ACHN (cell line): ENCODE data around the gene SYT7.
"Not testable (repeated sequence)": the region's sequence is repeated elsewhere in the genome, so short reads cannot be mapped to it uniquely, and the experiment has no call there.

ENCODE experiments used
- DNase-seq: peaks from one replicate; pipeline ENCODE4 v3.0.0-alpha.2; 2015
- in situ Hi-C: cut with HindIII; loops from 2 replicates; pipeline ENCODE4 v1.10.0; 2017; ENCODE audit warnings: low sequenced_read_pairs, low pct_ligation_motif_present, low pct_unique_long_range_greater_than_20kb

SYT7 gene, protein sequence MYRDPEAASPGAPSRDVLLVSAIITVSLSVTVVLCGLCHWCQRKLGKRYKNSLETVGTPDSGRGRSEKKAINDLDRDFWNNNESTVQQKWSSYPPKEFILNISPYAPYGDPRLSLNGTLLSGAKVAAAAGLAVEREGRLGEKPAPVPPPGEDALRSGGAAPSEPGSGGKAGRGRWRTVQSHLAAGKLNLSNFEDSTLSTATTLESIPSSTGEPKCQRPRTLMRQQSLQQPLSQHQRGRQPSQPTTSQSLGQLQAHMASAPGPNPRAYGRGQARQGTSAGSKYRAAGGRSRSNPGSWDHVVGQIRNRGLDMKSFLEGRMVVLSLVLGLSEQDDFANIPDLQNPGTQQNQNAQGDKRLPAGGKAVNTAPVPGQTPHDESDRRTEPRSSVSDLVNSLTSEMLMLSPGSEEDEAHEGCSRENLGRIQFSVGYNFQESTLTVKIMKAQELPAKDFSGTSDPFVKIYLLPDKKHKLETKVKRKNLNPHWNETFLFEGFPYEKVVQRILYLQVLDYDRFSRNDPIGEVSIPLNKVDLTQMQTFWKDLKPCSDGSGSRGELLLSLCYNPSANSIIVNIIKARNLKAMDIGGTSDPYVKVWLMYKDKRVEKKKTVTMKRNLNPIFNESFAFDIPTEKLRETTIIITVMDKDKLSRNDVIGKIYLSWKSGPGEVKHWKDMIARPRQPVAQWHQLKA

GRCh38 chr11:61581030-61581928, at the start of gene SYT7:
Gene SYT7 (minus strand): TSS chr11:61581076. CDS start chr11:61580820, 256 bp downstream.
- in situ Hi-C loops = no loop called here

DNA sequence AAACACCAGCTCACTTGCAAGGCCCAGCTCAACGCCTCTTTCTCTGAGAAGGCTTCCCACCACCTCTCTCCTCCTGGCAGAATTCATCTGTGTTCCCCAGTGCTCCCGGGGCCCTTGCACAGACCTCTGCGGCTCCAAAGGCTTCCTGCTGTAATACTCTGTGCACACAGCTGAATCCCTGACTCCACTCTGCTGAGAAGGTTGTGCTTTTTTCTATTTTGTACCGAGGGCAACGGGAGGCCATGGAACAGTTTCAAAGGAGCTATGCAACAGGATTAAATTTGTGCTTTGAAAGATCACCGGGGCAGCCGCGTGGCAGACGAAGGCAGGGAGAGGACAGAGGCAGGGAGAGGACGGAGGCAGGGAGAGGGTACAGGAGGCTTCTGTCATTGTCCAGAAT, 49.2 kb upstream of the SYT7 start:
- in situ Hi-C loops = no loop called here
- no peak for DNase-seq

More at GRCh38 chr11:61581030-61581928, at the start of gene SYT7:
- DNase-seq = peak; percentile 92

GRCh38 chr11:61629082-61629833, 48.4 kb upstream of the SYT7 start:
- no peak for DNase-seq
- in situ Hi-C loops = no loop called here

GRCh38 chr11:61628662-61628970, 47.7 kb upstream of the SYT7 start:
- in situ Hi-C loops = no loop called here
- DNase-seq = no peak

DNA sequence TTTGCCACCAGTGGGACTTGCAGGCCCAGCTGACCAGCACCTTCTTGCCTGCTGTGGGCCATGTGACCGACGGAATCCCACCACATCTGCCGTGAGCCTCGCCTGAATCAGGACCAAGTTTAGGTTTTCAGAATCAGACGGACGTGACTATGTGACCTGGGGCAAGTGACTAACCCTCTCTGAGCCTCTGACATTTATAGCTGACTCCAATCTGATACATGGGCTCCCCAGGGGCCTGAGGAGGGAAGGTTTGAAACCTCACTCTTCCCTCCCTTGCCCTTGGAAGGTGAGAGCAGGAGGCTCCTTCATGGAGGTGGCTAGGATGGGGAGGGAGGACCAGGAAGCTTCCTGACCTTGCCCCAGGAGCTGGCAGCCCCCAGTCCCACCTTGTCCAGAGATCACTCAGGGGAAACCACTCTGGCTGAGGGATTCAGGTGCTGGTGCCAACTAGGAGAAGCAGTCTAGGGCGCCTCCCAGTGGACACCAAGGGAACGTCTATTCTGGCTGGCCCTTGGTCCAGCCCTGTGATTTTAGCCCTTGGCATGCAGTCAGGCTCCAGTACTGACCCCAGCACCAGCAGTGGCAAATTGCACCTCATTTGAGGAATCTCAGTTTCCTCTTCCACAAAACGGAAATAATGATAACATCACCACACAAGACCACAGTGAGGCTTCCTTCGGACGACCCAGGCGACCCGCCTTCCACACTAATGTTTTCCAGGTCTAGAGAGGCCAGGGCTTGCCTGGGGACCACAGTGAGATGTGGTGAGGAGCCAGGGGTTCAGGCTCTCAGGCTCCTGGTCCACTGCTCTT, 47.2 kb upstream of the SYT7 start:
- peak; percentile 57 for DNase-seq
- in situ Hi-C loops = no loop called here

DNA sequence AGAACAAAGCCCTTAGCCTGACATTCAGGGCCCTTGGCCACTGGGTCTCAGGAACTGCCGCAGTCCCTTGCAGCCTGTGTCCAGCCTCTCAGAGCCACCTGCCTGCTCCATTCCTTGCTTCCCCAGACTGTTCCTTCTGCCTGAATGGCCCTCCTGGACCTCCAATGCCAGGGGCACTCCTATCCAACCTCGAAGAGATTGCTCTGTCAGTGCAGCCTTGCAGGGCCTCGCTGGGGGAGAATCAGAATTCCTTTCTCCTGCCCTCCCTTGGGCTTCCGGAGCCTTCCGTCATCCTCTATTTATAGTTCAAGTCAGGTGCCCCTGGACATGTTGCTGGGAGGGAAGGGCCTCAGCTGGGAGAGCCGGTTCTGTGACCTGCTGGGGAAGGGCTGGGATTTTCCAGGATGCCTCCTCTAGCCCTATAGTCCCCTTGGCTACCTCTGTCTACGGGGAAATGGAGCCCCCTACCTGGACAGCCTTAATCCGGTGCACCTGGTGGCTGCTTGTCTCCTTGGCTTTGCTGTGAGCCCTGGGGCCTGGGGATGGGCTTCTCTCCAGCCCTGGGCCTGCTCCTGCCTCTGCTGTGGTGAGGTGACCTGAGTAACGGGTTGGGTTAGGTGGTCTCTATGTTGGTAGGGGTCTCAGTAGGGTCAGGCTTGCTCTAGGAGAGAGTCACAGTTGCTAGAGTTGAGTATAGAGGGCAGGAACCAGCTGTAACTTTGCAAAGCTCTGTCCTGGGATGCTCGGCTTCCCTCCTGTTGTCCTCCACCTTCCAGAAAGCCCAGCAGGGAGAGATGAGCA, 45.9 kb upstream of the SYT7 start:
- no peak for DNase-seq
- in situ Hi-C loops = no loop called here

- in situ Hi-C loops = no loop called here
- no peak for DNase-seq
Observed at GRCh38 chr11:61625525-61625924, 44.6 kb upstream of the SYT7 start.

DNA sequence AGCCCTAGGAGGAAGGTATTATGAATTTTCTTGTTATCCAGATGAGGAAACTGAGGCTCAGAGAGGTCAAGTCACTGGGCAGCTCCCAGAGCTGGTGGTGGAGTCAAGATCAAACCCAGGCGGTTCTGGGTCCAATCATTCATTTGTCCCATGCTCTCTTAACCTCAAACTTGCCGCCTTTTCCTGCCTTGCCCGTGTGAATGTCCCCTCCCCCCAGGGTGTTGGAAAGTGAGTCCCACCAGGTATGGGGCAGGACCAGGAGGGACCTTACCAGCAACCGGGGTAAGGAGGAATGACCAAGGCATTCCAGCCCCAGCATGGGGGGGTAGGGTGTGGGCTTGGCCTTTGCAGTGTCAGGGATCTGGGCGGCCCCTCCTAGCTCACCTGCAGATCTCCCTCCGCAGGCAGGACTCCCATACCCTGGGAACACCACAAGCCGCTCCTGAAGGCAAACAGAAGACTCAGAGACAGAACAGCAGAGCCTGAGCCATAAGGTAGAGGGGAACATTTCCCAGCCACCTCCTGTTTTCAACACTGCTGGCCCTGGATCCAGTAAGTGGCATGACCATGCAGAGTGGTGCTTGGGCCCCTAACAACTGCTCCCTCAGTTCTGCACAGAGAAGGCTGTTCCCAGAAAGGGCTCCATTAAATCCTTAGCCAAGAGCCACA, 41.2 kb upstream of the SYT7 start:
- no peak for DNase-seq
- in situ Hi-C loops = no loop called here

GRCh38 chr11:61619471-61620226, 38.8 kb upstream of the SYT7 start:
- in situ Hi-C loops = no loop called here
- DNase-seq = no peak

DNA sequence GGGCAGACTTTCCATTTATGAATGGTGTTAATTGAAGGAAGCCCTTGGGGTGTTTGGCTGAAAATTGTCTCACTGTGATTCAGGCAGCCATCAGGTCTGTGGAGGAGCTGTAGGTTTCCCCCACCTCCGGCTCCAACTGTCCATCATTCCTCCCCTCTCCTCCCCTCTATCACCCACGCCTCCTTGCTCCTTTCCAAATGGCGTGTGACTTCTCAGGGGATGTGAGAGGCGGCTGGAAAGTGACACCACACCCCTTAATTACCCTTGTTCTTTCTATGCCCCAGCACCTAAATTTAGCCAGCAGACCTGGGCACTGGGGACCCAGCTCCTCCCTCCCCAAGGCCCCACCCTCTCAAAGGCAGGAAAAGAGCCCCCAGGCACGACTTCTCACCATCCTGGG, 38.1 kb upstream of the SYT7 start:
- DNase-seq = no peak
- in situ Hi-C loops = no loop called here

- in situ Hi-C loops = no loop called here
- DNase-seq = no peak
Observed at GRCh38 chr11:61617515-61617914, 36.6 kb upstream of the SYT7 start.

- in situ Hi-C loops = no loop called here
- DNase-seq = no peak
Observed at GRCh38 chr11:61616434-61616833, 35.6 kb upstream of the SYT7 start.

GRCh38 chr11:61614782-61615181, 33.9 kb upstream of the SYT7 start:
- in situ Hi-C loops, DNase-seq: not testable (repeated sequence)

GRCh38 chr11:61613870-61614269, 33.0 kb upstream of the SYT7 start:
- in situ Hi-C loops = no loop called here
- DNase-seq = no peak

GRCh38 chr11:61613051-61613450, 32.2 kb upstream of the SYT7 start:
- in situ Hi-C loops = no loop called here
- DNase-seq = no peak

- in situ Hi-C loops = no loop called here
- no peak for DNase-seq
Observed at GRCh38 chr11:61611309-61611708, 30.4 kb upstream of the SYT7 start.
